ENCODE data around the gene SULT1B1.

SULT1B1 gene

GRCh38 chr4:69763233-69763632 lies 2.8 kb upstream of the SULT1B1 start:
- Histone ChIP-seq H3K4me1 (ENCODE audit: control insufficient read depth in 1 of 2, insufficient read depth in 2 of 2, low read length in 2 of 2) (no peaks in the 10 kb centered on the region), H3K18ac (ENCODE audit: low read length) (no peak overlapping the region), H3K9ac (ENCODE audit: low read length) (no peak overlapping the region), H3K27ac (ENCODE audit: low read depth, low read length) (no peak overlapping the region), H3K79me2 (ENCODE audit: control insufficient read depth, insufficient read depth, low read length, poor library complexity) (no peaks in the 10 kb centered on the region), H2BK120ac (ENCODE audit: insufficient read depth, low read length, poor library complexity) (no peak overlapping the region), H3K9me3 (ENCODE audit: insufficient read depth, low read depth, low read length) (no peaks in the 10 kb centered on the region), H3K27me3 (ENCODE audit: insufficient read depth, low read length) (no peaks in the 10 kb centered on the region), H3K23ac (ENCODE audit: low read length) (no peak overlapping the region), H2BK5ac (ENCODE audit: low read depth, low read length, poor library complexity) (no peak overlapping the region), H2AK5ac (ENCODE audit: low read length) (no peak overlapping the region), H3K36me3 (ENCODE audit: control insufficient read depth in 1 of 2, insufficient read depth in 2 of 2, low read length in 2 of 2) (no peaks in the 10 kb centered on the region), H3K4me2 (ENCODE audit: low read length) (no peak overlapping the region), H3K4ac (ENCODE audit: low read depth, low read length) (no peak overlapping the region), H4K12ac (ENCODE audit: low read depth, low read length) (no peak overlapping the region), H3K79me1 (ENCODE audit: low read length) (no peaks in the 10 kb centered on the region), H3K4me3 (ENCODE audit: low read depth, low read length) (no peak overlapping the region), H4K91ac (ENCODE audit: low read depth, low read length) (no peak overlapping the region), H3K14ac (ENCODE audit: low read length) (no peak overlapping the region), H2BK12ac (ENCODE audit: low read length) (no peak overlapping the region), H4K8ac (ENCODE audit: low read depth, low read length) (no peak overlapping the region), H2AFZ (ENCODE audit: insufficient read depth, low read length, poor library complexity) (no peak overlapping the region)
- DNase-seq = no peak
- no CpG with 5 or more reads among the region's 3 CpGs for WGBS (ENCODE audit: extremely low coverage, insufficient coverage, insufficient read length)

DNA sequence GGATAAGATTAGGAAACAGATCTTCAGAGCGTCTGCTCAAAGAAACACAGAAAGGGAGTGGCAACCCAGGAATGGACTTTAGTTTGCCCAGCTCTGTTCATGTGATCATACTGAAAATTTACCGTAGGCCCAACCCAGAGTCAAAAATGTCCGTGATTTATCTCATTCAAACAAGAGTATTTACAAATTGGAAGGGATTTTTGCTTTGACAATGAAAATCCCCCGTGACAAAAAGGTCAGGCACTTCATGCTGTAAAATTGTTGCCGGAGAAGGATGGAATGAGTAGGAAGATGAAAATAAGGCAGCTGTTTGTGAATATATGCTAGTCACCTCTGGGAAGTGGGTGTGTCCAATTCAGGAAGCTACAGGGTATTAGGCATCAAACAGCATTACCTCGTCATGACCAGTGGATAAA lies 1.2 kb downstream of the SULT1B1 start:
- DNase-seq = no peak
- H3K36me3 ChIP-seq (ENCODE audit: control insufficient read depth in 1 of 2, insufficient read depth in 2 of 2, low read length in 2 of 2) = no peaks in the 10 kb centered on the region
- H2BK12ac ChIP-seq (ENCODE audit: low read length) = no peak overlapping the region
- H4K12ac ChIP-seq (ENCODE audit: low read depth, low read length) = no peak overlapping the region
- H4K91ac ChIP-seq (ENCODE audit: low read depth, low read length) = no peak overlapping the region
- H2AK5ac ChIP-seq (ENCODE audit: low read length) = no peak overlapping the region
- no peak overlapping the region for H3K9ac ChIP-seq (ENCODE audit: low read length)
- H2BK120ac ChIP-seq (ENCODE audit: insufficient read depth, low read length, poor library complexity) = no peak overlapping the region
- H3K4ac ChIP-seq (ENCODE audit: low read depth, low read length) = no peak overlapping the region
- no peaks in the 10 kb centered on the region for H3K27me3 ChIP-seq (ENCODE audit: insufficient read depth, low read length)
- no peak overlapping the region for H4K8ac ChIP-seq (ENCODE audit: low read depth, low read length)
- H3K4me1 ChIP-seq (ENCODE audit: control insufficient read depth in 1 of 2, insufficient read depth in 2 of 2, low read length in 2 of 2) = no peaks in the 10 kb centered on the region
- no peaks in the 10 kb centered on the region for H3K9me3 ChIP-seq (ENCODE audit: insufficient read depth, low read depth, low read length)
- H2BK5ac ChIP-seq (ENCODE audit: low read depth, low read length, poor library complexity) = no peak overlapping the region
- no peak overlapping the region for H3K4me3 ChIP-seq (ENCODE audit: low read depth, low read length)
- H3K4me2 ChIP-seq (ENCODE audit: low read length) = no peak overlapping the region
- H3K23ac ChIP-seq (ENCODE audit: low read length) = no peak overlapping the region
- H3K18ac ChIP-seq (ENCODE audit: low read length) = no peak overlapping the region
- no peak overlapping the region for H3K14ac ChIP-seq (ENCODE audit: low read length)
- H3K79me1 ChIP-seq (ENCODE audit: low read length) = no peaks in the 10 kb centered on the region
- H2AFZ ChIP-seq (ENCODE audit: insufficient read depth, low read length, poor library complexity) = no peak overlapping the region
- no peaks in the 10 kb centered on the region for H3K79me2 ChIP-seq (ENCODE audit: control insufficient read depth, insufficient read depth, low read length, poor library complexity)
- H3K27ac ChIP-seq (ENCODE audit: low read depth, low read length) = no peak overlapping the region
- no CpG with 5 or more reads among the region's 6 CpGs for WGBS (ENCODE audit: extremely low coverage, insufficient coverage, insufficient read length)

DNA sequence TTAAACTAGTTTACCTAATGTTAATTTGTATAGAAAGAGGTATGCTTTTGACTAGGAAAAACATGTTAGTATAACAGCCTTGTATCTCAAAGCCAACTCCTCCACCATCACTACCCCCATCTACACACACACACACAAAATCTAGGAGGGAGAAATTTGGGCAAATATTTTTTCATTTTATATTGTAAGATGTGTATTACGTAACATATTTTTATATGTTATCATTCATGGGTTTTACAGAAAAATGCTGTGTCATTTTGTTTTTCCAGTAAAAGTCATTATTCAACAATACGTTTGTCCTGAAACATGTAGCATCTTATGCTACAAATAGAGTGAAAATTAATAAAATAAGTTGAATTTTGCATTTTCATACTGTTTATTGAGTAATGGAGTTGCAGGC lies 3.0 kb downstream of the SULT1B1 start:
- Histone ChIP-seq H2BK5ac (ENCODE audit: low read depth, low read length, poor library complexity) (no peak overlapping the region), H3K79me2 (ENCODE audit: control insufficient read depth, insufficient read depth, low read length, poor library complexity) (no peaks in the 10 kb centered on the region), H3K4me3 (ENCODE audit: low read depth, low read length) (no peak overlapping the region), H3K23ac (ENCODE audit: low read length) (no peak overlapping the region), H3K9ac (ENCODE audit: low read length) (no peak overlapping the region), H3K18ac (ENCODE audit: low read length) (no peak overlapping the region), H3K79me1 (ENCODE audit: low read length) (no peaks in the 10 kb centered on the region), H3K27me3 (ENCODE audit: insufficient read depth, low read length) (no peaks in the 10 kb centered on the region), H3K4me1 (ENCODE audit: control insufficient read depth in 1 of 2, insufficient read depth in 2 of 2, low read length in 2 of 2) (no peaks in the 10 kb centered on the region), H3K4me2 (ENCODE audit: low read length) (no peak overlapping the region), H3K27ac (ENCODE audit: low read depth, low read length) (no peak overlapping the region), H2AFZ (ENCODE audit: insufficient read depth, low read length, poor library complexity) (no peak overlapping the region), H4K91ac (ENCODE audit: low read depth, low read length) (no peak overlapping the region), H2AK5ac (ENCODE audit: low read length) (no peak overlapping the region), H2BK120ac (ENCODE audit: insufficient read depth, low read length, poor library complexity) (no peak overlapping the region), H4K12ac (ENCODE audit: low read depth, low read length) (no peak overlapping the region), H3K36me3 (ENCODE audit: control insufficient read depth in 1 of 2, insufficient read depth in 2 of 2, low read length in 2 of 2) (no peaks in the 10 kb centered on the region), H2BK12ac (ENCODE audit: low read length) (no peak overlapping the region), H4K8ac (ENCODE audit: low read depth, low read length) (no peak overlapping the region), H3K14ac (ENCODE audit: low read length) (no peak overlapping the region), H3K4ac (ENCODE audit: low read depth, low read length) (no peak overlapping the region), H3K9me3 (ENCODE audit: insufficient read depth, low read depth, low read length) (no peaks in the 10 kb centered on the region)
- WGBS (ENCODE audit: extremely low coverage, insufficient coverage, insufficient read length) = no CpG with 5 or more reads among the region's 2 CpGs
- DNase-seq = no peak

- no peaks in the 10 kb centered on the region for H3K9me3 ChIP-seq (ENCODE audit: insufficient read depth, low read depth, low read length)
- no peak overlapping the region for H3K4ac ChIP-seq (ENCODE audit: low read depth, low read length)
- no peak overlapping the region for H3K23ac ChIP-seq (ENCODE audit: low read length)
- no peak overlapping the region for H2AFZ ChIP-seq (ENCODE audit: insufficient read depth, low read length, poor library complexity)
- H3K9ac ChIP-seq (ENCODE audit: low read length) = no peak overlapping the region
- H3K14ac ChIP-seq (ENCODE audit: low read length) = no peak overlapping the region
- no peak overlapping the region for H3K18ac ChIP-seq (ENCODE audit: low read length)
- H4K91ac ChIP-seq (ENCODE audit: low read depth, low read length) = no peak overlapping the region
- H2BK120ac ChIP-seq (ENCODE audit: insufficient read depth, low read length, poor library complexity) = no peak overlapping the region
- H3K36me3 ChIP-seq (ENCODE audit: control insufficient read depth in 1 of 2, insufficient read depth in 2 of 2, low read length in 2 of 2) = no peaks in the 10 kb centered on the region
- H3K27ac ChIP-seq (ENCODE audit: low read depth, low read length) = no peak overlapping the region
- H4K8ac ChIP-seq (ENCODE audit: low read depth, low read length) = no peak overlapping the region
- WGBS (ENCODE audit: extremely low coverage, insufficient coverage, insufficient read length) = no CpG with 5 or more reads among the region's 4 CpGs
- H3K79me2 ChIP-seq (ENCODE audit: control insufficient read depth, insufficient read depth, low read length, poor library complexity) = no peaks in the 10 kb centered on the region
- no peak overlapping the region for H4K12ac ChIP-seq (ENCODE audit: low read depth, low read length)
- H2AK5ac ChIP-seq (ENCODE audit: low read length) = no peak overlapping the region
- H2BK5ac ChIP-seq (ENCODE audit: low read depth, low read length, poor library complexity) = no peak overlapping the region
- no peak overlapping the region for H2BK12ac ChIP-seq (ENCODE audit: low read length)
- H3K27me3 ChIP-seq (ENCODE audit: insufficient read depth, low read length) = no peaks in the 10 kb centered on the region
- H3K79me1 ChIP-seq (ENCODE audit: low read length) = no peaks in the 10 kb centered on the region
- no peak overlapping the region for H3K4me3 ChIP-seq (ENCODE audit: low read depth, low read length)
- no peak overlapping the region for H3K4me2 ChIP-seq (ENCODE audit: low read length)
- no peak for DNase-seq
- no peaks in the 10 kb centered on the region for H3K4me1 ChIP-seq (ENCODE audit: control insufficient read depth in 1 of 2, insufficient read depth in 2 of 2, low read length in 2 of 2)
Measured at GRCh38 chr4:69754926-69755580, 5.4 kb downstream of the SULT1B1 start.

Measured in trophoblast cell (in vitro differentiated cells and primary cell).